GM21576 (cell line): ENCODE results near the gene KLHL29.

Source experiments
- ATAC-seq: cut with Tn5 transposase; IDR thresholded peaks from one replicate; pipeline ENCODE4 v1.9.1; 2021; ENCODE audit warnings: mild to moderate bottlenecking, moderate library complexity; ENCODE audit not compliant: unreplicated experiment

The KLHL29 gene

DNA sequence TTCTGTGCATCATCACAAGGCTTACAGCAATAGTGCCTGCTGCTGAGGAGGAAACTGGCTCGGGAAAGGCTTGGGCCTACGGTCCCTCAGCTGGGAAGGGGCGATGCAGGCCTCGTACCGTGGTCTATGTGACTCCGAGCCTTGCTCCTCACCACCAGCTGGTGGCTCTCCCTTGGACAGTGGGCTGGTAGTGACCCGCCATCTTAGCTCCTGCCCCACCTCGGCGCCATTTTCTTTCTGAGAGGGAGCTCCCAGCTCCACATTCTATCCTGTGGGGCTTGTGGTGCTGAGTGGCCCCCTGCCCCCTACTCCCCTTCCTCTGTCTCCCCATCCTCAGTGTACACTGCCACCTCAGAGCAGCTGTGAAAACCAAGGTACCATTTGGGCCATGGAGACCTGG lies 255.7 kb downstream of the KLHL29 start:
- ATAC-seq, result no peak

DNA sequence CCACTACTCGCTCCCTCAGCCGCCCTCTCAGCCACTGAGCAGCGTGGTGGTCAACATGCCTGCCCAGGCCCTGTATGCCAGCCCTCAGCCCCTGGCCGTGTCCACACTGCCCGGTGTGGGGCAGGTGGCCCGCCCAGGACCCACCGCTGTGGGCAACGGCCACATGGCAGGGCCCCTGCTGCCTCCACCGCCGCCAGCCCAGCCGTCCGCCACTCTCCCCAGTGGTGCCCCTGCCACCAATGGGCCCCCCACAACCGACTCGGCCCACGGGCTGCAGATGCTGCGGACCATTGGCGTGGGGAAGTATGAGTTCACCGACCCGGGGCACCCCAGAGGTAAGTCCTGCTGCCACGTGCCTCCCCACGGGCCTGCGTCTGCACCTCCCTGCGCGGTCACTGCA lies 257.5 kb downstream of the KLHL29 start:
- no peak for ATAC-seq

DNA sequence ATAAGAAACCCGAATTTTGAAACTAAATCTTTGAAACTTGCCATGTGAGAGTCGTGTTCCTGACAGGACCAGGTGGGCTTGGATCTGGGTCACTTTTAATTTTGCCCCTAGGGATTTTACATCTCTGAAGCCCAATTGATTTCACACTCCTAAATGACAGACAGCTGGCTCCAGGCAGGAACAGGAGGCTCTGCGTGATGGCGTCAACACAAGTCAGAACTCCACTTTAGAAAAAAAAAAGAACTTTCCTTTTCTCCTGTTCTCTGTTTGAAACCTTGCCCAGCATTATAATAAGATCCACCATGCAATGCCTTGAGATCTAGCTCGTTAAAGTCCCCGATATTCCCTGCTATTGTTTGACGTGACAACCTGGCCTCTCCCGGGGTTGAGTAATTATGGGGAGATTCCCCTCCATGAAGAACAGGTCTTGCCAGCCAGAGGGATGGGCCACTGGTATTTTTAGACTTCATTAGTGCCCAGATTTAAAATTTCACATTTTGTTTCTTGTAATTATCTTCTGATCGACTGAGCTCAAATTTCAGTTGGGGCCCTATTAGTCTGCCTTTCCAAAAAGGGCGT lies 260.3 kb downstream of the KLHL29 start:
- no peak for ATAC-seq

DNA sequence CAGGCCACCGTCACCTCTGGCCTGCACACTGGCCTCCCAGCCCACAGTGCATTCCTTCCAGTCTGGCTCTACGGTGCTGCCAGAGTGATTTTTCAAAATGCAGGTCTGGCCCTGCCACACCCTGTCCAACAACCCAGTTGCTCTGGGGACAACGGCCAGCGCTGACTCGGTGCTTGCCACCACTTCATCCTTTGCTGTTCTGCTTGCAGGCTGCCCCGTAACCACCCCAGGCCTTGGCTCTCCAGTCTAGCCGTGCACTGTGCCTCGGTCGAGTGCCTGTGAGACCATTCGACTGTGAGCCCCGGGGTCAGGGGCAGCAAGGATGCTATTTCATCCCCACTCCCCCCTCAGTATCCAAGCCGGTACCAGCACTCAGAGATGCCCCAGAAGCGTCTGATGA lies 262.6 kb downstream of the KLHL29 start:
- no peak for ATAC-seq

DNA sequence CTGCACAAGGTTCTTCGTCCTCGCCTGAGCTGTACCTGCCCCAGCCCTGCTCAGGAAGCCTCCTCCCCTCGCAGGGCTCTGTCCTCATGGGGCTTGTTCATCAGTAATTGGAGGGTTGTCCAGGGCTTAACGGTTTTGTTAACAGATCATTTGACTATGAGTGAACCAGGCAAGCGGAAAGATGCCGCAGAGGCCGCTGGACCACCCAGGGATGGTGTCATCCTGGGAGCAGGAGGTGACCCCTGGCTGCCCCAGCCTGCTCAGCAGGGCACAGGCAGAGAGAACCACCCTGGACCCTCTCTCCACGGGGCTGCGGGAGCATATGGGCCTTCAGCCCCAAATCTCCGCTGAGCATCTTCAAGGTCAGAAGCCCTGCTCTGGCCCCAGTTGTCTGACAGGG lies 264.3 kb downstream of the KLHL29 start:
- ATAC-seq, result no peak

DNA sequence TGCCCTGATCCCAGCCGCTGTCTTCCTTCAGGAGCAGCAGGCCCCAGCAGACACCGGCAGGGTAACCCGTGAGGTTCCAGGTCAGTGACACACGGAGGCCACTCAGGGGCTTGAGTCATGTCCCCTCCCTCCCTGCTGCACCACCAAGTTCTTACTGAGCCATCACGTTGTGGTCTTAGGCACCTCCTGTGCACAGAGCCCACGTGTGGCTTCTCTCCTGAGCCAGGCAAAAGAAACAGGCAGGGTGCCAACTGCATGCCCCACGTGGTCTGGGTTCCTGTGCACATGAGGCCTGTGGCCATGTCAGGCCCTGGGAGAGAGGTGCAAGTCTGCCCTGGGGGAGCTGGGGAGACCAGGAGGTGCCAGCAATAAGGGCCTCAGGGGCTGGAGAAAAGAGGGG lies 264.8 kb downstream of the KLHL29 start:
- ATAC-seq, result no peak

DNA sequence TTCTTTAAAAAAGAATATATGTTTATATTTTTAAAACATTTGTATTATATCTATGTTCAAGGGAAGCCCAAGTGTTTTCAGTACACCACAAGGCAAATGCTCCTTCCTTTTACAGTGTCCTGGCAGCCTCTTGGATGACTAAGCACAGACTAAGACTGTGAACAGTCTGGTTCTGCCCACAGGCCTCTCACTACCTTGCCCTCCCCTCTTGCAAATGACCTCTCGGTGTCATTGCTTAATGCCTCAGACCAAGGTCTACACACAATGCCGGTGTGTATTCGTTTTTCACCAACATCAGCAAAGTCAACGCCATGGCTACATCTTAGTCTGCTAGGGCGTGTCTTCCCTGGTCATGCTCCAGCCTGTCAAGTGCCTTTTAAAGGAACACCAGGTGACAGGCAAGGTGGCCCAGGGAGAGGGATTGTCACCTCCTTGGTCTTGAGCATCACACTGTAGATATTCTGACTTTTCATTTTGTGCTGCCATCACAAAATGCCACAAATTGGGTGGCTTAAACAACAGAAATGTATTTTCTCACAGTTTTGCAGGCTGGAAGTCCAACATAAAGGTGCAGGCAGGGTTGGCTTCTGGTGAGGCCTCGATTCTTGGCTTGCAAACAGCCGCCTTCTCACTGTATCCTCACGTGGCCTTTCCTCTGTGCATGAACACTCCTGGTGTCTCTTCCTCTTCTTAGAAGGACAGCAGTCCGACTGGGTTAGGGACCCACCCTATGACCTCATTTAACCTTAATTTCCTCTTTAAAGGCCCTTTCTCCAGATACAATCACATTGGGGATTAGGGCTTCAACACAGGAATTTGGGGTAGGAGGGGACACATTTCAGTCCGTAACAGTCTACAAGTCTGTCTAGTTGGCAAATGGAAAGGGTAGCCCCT lies 266.5 kb downstream of the KLHL29 start:
- ATAC-seq, result no peak

DNA sequence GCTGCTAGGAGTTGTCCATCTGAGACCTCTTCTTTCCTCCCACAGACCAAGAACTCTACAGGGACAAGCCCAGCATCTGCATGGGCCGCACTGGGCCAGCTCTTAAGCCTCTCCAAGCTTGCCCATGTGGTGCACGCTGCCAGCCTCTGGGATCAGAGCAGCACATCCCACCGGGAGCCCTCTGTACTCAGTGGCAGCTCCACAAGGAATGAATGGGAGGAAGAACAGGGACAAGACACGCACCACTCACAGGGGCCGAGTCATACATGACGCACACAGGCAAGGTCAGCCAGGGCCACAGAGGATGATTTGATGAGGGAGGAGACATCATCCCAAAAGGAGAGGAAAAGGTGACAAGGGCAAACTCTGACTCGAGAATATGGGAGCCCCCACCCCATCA lies 268.3 kb downstream of the KLHL29 start:
- ATAC-seq, result no peak

DNA sequence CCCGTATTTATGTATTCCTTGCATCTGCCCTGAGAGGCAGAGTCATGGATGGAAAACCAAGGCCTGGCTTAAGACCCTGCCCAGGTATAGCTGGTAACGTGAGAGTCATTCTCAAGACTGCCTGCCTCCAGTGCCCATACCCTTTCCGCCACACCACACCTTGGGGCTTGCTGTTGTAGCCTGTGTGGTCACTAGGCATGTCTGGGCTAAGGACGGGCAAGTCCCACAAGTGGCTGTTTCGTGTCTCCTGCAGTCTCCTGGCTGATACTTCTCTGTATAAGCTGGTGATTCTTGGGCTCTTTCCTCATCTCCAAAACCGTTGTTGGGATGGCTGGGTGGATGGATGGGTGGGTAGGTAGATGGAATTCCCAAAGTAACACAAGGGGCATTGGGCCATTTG lies 269.8 kb downstream of the KLHL29 start:
- no peak for ATAC-seq

DNA sequence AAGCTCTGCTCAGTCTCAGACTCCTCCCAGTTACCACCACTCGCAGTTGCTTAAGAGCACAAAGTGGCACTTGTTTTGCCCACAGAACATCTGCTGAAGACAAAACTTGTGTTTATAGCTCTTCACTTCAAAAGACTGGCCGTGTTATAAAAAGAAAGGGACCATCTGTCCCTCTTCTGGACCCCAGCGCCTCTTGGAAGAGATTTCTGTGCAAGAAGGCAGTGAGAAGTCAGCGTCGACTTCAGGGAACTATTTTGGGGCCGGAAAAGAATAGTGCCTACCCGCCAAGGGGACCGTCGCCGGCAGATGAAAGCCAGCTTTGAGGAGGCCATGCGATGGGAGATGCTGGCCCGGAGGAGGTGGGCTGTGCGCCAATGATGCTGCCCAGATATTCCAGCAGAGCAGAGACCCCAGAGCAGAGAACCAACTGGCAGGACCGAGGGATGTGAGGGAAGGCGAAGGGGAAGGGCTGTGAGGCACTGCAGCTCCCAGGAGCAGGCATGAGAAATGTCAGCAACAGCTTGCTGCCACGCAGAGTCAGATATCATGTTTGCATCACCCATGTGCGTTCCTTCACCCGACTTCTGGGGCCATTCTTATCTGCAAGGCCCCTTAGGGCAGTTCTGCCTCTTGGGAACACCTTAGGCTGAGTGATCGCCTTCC lies 271.1 kb downstream of the KLHL29 start:
- no peak for ATAC-seq

DNA sequence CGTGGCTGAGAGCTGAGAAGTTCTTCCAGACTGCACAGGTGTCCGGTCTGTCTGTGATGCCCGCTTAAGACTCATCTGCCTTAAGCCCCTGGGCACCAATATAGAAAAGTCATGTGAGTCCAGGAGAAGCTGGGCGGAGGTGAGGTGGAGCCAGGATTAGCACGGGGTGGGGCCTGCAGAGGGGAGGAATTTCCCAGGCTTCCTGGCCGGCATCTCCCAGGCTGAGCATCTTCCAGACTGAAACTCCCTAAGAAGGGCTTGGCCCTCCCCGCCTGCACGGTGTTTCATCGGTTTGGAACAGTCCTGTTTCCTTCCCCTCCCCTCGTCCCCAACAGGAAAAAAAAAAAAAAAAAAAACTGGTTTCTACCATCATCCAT lies 271.6 kb downstream of the KLHL29 start:
- ATAC-seq, result no peak

DNA sequence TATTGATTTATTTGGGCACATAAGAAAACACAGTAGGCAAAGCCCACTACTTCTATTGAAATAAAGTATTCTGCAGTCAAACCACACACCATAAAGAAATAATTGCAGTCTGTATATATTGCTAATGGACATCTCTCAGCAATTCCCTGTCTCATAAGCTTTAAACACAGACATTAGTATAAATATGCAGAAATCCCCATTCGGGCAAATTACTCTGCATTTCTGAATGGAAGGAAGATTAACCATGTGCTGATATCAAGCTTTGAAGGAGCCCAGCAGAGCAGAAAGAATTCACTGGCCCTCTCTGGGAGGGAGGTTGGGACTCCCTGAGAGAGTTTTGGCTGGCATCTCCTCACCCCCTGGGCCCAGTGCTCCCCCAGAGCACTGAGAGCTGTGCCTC lies 272.4 kb downstream of the KLHL29 start:
- no peak for ATAC-seq

DNA sequence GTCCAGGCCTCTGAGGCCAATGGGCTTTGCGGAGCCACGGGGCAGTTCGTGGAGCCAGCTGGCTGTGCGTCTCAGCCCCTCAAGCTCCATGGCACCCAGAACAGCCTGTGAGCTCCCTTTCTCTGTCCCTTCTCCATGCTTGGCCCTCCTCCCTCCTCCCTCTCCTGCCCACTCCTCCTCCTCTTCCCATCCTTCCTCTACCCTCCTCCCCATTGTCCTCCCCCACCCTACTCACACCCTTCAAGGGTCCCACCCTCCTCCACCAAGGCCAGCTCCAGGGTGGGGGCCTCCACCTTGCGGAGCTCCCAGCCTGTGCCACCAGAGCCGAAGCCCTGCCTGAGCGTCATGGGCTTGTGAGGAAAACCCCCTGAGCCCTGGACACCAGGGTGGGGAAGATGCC lies 273.0 kb downstream of the KLHL29 start:
- ATAC-seq, result no peak

DNA sequence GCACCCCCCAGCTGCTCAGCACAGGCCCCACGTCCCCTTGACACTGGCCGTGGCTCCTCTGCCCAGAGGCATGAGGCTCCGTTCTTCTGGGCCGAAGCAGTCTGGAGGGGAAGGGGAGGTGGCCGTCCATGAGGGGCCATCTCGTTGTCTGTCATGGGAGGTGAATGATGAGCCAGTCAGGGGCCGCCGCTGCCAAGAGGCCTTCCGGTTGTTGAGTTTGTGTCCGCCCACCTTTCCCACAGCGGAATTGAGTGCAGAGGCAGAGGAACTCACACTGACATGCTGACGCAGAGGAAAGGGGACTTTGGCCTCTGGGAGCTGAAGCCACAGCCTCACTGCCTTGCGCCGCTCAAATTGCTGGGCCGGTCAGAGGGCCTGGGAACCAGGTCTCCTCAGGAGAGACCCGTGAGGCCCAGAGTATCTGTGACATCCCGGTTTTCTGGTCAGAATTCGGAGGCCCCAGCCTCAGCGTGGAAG lies 273.5 kb downstream of the KLHL29 start:
- ATAC-seq, result no peak

DNA sequence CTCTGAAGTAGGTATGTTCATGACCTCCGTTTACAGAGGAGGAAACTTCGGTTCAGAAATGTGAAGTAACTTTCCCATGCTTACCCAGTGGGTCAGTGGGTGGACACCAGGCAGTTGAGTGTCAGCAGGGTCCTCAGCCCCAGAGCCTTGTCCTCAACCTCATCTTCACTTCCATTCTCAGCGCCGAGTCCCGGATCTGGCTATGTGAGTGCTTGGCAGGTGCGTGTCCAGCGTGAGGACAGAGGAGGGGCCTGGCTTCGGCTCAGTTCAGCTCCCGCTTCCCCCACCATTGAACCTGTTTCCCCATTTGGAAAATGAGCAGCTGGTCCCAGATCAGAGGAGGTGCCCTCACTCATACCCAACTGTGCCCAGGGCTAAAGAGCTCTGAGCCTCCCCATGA lies 274.3 kb downstream of the KLHL29 start:
- no peak for ATAC-seq

DNA sequence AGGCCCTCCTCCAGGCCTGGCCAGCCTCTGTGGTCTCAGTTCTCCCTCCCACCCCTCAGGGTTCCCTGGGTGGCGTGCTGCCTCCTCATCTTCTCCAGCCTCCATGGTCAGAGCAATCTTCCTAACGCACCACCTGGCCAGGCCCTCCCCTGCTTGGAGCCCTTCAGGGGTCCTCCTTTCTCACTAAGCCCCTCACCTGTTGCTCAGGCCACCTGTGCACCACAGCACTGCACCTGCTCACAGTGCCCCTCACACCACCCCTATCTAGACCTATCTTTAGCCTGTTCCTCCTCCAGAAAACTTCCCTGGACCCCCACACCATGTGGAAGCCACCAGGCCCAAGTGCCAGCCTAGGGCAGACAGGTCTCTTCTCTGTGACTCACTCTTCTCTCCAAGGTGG lies 274.8 kb downstream of the KLHL29 start:
- no peak for ATAC-seq

DNA sequence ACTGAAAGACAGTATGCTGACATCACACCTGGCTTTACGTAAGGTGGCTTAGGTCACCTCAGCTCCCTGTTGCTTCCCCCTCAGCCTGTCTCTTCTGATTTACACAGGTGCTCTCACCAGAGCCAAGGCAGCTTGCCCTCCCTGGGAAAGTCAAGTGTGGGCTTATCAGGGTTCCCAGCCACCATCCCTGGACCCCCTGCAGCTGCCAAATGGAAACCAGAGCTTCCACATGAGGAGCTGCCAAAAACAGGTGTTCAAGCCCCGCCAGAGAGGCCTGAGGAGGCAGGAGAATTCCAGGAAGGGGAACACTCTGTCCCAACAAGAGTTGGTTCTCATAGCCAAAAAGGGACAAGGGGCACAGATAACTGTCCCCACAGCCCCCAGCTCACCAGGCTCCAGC lies 275.3 kb downstream of the KLHL29 start:
- no peak for ATAC-seq

DNA sequence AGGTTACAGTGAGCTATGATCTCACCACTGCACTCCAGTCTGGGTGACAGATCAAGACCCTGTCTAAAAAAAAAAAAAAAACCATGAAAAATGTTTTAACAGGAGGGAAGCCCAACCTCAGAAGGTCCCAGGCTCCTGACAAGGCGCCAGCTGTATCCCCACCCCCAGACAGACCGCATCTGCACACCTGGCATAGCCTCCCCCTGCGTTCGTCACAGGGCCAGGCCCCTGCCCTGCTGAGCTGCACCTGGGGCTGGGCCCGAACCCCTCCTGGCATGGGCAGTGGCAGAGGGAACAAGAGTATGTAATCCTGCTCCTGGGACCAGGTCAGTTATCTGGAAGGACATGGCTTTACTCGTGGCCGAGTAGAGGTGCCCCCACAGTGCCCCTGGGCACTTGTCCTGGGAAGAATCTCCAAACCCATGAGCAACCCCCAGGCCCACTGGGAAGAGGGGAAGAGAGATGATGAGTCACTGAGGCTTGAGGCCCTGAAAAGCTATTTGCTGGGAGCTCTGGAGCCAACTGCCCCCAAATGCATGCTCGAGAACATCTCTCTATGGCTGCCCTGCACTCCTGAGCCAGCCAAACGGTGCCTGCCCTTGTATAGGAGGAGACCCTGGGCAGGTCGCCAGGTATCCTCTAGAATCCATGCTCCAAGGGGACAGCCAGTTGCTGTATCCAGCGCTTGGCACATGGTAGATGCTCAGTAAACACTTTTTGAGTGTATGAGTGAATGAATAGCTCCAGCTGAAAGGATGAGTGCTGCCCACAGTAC lies 276.5 kb downstream of the KLHL29 start:
- ATAC-seq, result no peak

DNA sequence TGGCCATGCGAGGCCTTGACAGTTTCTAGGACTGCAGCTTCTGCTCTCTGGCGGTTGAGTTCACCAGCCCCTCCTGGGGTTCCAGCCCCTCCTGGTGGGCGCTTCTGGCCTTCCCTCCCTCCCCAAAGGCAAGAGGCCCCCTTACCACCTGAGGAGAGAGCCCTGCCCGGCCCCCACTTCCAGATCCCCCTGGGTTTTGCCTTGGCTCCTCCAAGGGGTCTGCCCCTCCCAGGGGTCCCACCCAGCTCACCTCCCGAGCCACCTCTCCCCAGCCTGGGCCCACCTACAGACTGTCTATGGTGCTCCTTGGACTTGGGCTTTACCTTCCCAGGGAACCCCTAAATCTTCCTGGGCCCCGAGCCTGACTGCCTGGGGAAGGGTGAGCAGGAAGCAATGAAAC lies 277.5 kb downstream of the KLHL29 start:
- no peak for ATAC-seq

DNA sequence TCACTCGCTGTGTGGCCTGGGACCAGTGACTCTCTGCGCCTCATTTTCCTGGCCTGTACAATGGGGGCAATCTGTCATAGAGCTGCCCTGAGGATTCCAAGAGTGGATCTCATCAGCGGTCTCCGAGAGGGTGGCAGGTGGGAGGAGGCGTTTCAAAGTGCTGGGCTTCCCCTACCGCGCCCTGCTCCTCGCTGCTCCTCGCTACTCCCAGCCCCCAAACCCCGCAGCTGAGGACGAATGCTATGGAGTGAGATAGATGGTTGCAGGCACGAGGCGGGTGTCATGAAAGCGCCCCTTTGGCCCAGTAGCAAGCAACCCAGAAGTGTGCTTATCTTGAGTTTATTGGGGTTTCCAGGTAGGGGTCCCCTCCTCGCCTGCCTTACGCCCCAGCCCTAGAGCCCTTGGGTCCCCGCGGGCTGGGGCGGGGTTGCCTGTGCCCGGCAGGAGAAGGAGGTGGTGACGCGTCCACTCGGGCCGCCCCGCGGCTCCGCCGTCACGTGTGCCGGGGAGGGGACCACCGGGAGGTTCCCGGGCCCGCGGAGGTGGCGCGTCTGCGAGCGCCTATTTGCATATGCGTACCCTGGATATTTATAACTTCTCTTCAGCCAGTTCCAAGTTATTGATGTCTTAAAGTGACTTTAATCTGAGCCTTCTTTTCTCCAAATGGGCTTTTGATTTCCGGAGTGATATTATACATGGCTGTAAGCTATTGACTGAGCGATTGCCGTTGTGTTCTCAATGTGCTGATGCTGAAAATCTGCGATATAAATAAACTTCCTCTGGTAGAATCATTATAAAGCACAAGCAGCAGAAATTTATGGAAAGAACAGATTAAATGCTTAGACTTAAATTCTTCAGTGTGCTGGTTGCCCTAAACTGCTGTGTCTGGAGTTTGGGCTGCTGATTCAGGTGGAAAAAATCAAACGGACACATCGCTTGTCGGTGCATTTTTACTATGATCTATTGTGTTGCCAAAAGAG lies 278.3 kb downstream of the KLHL29 start:
- ATAC-seq, result no peak
